Lung (tissue), 12 donors: Measurements from ENCODE around the gene MTHFD2. TPM values are rescaled to one million over a fixed set of nuclear protein-coding genes. Genes with fewer than 3 reads are reported as not detected.

Source experiments
- ATAC-seq: fragments of 200-7000 bp; cut with Tn5 transposase; one replicate; pipeline ENCODE4 v1.9.1; 2020; ENCODE audit warnings: moderate number of reproducible peaks; ENCODE audit not compliant: insufficient read depth, low FRiP score
- DNase-seq, 3 donors: peaks; one replicate each; pipeline ENCODE4 v3.0.0-alpha.2; 2013 to 2017
- H3K27ac ChIP-seq, 2 donors: one replicate each; pipeline ENCODE4 v1.5.1; 2013; ENCODE audit warnings: mild to moderate bottlenecking in 2 of 2, moderate library complexity in 2 of 2, control low read depth in 1 of 2, inconsistent platforms in 1 of 2, low read depth in 1 of 2, low read length in 1 of 2
- H3K27me3 ChIP-seq, 3 donors: one replicate each; pipeline ENCODE4 v1.5.1; 2013; ENCODE audit warnings: low read length in 2 of 3; ENCODE audit not compliant: control insufficient read depth in 3 of 3, insufficient read depth in 3 of 3
- H3K36me3 ChIP-seq, 4 donors: one replicate each; pipeline ENCODE4 v1.5.1; 2013; ENCODE audit warnings: low read length in 4 of 4, mild to moderate bottlenecking in 1 of 4, moderate library complexity in 1 of 4; ENCODE audit not compliant: control insufficient read depth in 4 of 4, insufficient read depth in 4 of 4
- H3K4me1 ChIP-seq, 5 donors: one replicate each; pipeline ENCODE4 v1.5.1; 2013; ENCODE audit warnings: low read length in 5 of 5, mild to moderate bottlenecking in 2 of 5, moderate library complexity in 1 of 5; ENCODE audit not compliant: control insufficient read depth in 5 of 5, insufficient read depth in 5 of 5
- H3K4me3 ChIP-seq: one replicate; pipeline ENCODE4 v1.5.1; 2013; ENCODE audit warnings: mild to moderate bottlenecking, control low read depth, moderate library complexity
- H3K9ac ChIP-seq, 2 donors: one replicate each; pipeline ENCODE4 v1.5.1; 2013; ENCODE audit warnings: low read length in 2 of 2, control low read depth in 1 of 2; ENCODE audit not compliant: insufficient read depth in 1 of 2
- H3K9me3 ChIP-seq, 4 donors: one replicate each; pipeline ENCODE4 v1.5.1; 2013; ENCODE audit warnings: low read length in 3 of 4, mild to moderate bottlenecking in 1 of 4, moderate library complexity in 1 of 4; ENCODE audit not compliant: control insufficient read depth in 4 of 4, insufficient read depth in 3 of 4
- WGBS, 2 donors: extraction: QIAGEN DNeasy Blood & Tissue Kit; methylation state at CpG; one replicate each; pipeline ENCODE4 v1.1.7; 2013; 5-methylcytosine and 5-hydroxymethylcytosine counted together
- polyA plus RNA-seq, 2 donors: library from polyadenylated mRNA; stranded (reverse); fragments of 200-250 nt; gene quantifications; one replicate each; pipeline ENCODE4 v1.2.1, GENCODE V29; 2013
- total RNA-seq, 2 donors: library from RNA; depleted of rRNA in 1 of 2; stranded (reverse); fragments of >200 nt in 1 of 2; gene quantifications; one replicate each; pipeline ENCODE4 v1.2.1, GENCODE V29; 2014 to 2021
- TF ChIP-seq, protein P1 (sequence below): IDR thresholded peaks from 2 replicates; pipeline ENCODE4 v1.5.1; 2012; ENCODE audit warnings: mild to moderate bottlenecking; ENCODE audit errors: control extremely low read depth, extremely low read depth
- donor health status: control.
- donor health status: control.
- donor health status: Bipolar disorder and iron deficiency.
- donor health status: healthy.
- donor health status: DM: yes; HTN: yes; CAD: no.

The MTHFD2 gene
- total and polyA plus RNA-seq, 4 donors, result 20.9 to 88.1 (median 58.2) TPM

DNA sequence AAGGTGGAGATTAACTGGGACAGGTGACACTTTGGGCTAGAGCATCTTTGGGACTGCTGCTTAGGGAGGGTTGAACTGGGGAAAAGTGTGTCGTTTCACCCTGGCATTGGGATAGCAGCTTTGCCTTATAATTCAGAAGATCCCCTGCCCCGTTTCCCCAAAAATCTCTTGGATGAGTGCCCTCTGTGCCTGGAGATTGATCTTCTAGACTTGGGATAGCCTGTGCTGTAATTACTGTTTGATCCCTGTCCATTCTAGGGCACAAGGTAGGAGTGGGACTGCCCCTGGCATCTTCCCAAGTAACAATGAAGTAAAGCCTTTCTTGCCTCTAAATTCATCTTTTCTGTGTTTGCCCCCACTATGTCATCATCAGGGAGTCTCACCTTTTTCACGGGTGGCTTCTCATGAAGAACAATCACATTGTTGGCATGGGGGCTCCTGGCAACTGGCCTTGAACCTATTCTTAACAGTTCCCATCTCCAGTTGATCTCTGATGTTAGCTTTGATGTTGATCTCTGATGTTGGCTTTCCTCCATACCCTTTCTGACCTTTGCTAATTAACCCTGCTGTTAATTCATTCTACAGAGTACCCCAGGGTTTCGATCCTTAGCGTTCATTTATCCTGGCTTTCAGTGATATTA lies 21.6 kb downstream of the MTHFD2 start:
- Histone ChIP-seq H3K9me3 (no peaks in the 10 kb centered on the region), H3K4me1 (no peaks in the 10 kb centered on the region), H3K9ac (no peak overlapping the region), H3K27me3 (no peaks in the 10 kb centered on the region), H3K36me3 (peaks cover 0 to 15% (median 6%) of the 10 kb centered on the region in 4 donors), H3K4me3 (no peak overlapping the region), H3K27ac (no peak overlapping the region)
- TF ChIP-seq, protein P1, sequence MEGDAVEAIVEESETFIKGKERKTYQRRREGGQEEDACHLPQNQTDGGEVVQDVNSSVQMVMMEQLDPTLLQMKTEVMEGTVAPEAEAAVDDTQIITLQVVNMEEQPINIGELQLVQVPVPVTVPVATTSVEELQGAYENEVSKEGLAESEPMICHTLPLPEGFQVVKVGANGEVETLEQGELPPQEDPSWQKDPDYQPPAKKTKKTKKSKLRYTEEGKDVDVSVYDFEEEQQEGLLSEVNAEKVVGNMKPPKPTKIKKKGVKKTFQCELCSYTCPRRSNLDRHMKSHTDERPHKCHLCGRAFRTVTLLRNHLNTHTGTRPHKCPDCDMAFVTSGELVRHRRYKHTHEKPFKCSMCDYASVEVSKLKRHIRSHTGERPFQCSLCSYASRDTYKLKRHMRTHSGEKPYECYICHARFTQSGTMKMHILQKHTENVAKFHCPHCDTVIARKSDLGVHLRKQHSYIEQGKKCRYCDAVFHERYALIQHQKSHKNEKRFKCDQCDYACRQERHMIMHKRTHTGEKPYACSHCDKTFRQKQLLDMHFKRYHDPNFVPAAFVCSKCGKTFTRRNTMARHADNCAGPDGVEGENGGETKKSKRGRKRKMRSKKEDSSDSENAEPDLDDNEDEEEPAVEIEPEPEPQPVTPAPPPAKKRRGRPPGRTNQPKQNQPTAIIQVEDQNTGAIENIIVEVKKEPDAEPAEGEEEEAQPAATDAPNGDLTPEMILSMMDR, result no peak
- DNase-seq (no peak), ATAC-seq (no peak)
- WGBS, 2 donors, result 91 to 98% methylated on average over 5 of the region's 5 CpGs

DNA sequence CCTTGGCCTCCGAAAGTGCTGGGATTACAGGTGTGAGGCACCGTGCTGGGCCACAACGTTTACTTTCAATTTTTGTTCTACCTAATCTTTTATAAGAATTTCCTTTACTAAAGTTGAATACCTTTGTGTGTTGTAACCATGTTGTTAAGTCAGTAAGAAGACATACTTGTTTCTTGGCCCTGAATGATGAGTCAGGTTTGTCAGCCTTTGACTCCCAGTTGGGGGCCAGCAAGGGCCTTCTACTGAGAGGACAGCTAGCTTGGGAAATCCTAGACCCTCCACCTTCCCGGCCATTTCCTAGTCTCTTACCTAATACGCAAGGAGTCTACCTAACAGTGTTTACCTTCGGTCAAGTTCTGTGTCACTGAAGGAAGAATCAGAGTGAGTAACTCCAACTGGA lies 22.7 kb downstream of the MTHFD2 start:
- ATAC-seq, result no peak

DNA sequence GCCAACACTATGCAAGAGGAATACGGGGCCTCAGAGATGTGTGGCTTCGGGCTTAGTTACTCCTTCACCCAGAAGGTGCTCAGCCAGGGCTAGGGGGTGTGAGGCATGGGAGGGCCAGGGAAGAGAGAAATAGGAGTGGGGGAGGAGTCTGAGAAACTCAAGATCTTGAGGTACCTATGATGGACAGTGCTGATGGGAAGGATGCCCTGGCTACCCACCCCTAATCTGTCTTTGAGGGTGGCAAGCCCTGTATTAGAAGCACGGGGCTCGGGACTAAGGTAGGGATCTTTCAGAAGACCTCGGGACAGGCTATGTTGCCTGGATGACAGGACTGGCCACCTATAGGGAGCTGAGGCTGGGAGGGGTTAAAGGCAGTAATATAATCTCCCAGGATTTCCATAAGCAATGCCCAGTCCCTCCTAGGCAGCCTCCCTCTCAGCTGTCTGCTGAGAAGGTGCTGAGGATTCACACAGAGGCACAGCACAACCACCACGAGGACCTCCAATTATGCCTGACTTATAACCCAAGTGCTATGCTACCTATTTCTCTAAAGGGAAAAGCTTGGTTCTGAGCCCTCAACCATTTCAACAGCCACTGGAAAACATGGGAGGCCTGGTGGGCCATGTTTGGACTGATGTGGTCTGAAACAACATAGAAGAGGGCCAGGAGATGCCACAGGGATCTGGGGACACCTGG lies 23.3 kb downstream of the MTHFD2 start:
- WGBS, 2 donors, result 95 to 96% methylated on average over 6 of the region's 6 CpGs

More for the DNA sequence above, 22.7 kb downstream of the MTHFD2 start:
- Histone ChIP-seq H3K36me3 (peaks cover 0 to 12% (median 5%) of the 10 kb centered on the region in 4 donors), H3K9ac (no peak overlapping the region), H3K4me1 (peaks cover 0 to 2% (median 0%) of the 10 kb centered on the region in 5 donors), H3K9me3 (no peaks in the 10 kb centered on the region), H3K27me3 (no peaks in the 10 kb centered on the region), H3K27ac (no peak overlapping the region), H3K4me3 (no peak overlapping the region)
- 95 to 97% methylated on average over 6 of the region's 6 CpGs for WGBS, 2 donors
- DNase-seq, result no peak
- TF ChIP-seq, protein P1, result no peak

More for the DNA sequence above, 23.3 kb downstream of the MTHFD2 start:
- ATAC-seq, result no peak
- Histone ChIP-seq H3K4me1 (peaks cover 0 to 3% (median 0%) of the 10 kb centered on the region in 5 donors), H3K9ac (no peak overlapping the region), H3K4me3 (no peak overlapping the region), H3K36me3 (peaks cover 0 to 7% (median 4%) of the 10 kb centered on the region in 4 donors), H3K9me3 (no peaks in the 10 kb centered on the region), H3K27me3 (no peaks in the 10 kb centered on the region), H3K27ac (no peak overlapping the region)
- TF ChIP-seq, protein P1, result no peak
- no peak for DNase-seq
